Erythroblast (primary cell): Measurements from ENCODE around the gene CMTM2.

ENCODE experiments used
- GATA1 ChIP-seq: IDR thresholded peaks from 2 replicates; pipeline ENCODE4 v1.6.1; 2011; ENCODE audit warnings: low read depth, mild to moderate bottlenecking, control low read depth, low read length, moderate library complexity
- POLR2A ChIP-seq: IDR thresholded peaks from 2 replicates; pipeline ENCODE4 v1.6.1; 2011; ENCODE audit warnings: mild to moderate bottlenecking, low read length

- no peak for TF ChIP-seq POLR2A
- TF ChIP-seq GATA1, result no peak
These were observed 19.2 kb upstream of the CMTM2 start for GRCh38 chr16:66560107-66560506.
